Measurements from ENCODE around the gene TPSB2.
"Not testable (repeated sequence)": the region's sequence is repeated elsewhere in the genome, so short reads cannot be mapped to it uniquely, and the experiment has no call there.

The TPSB2 gene

GRCh38 chr16:1261131-1261892 is 31.3 kb upstream of the TPSB2 start:
- DNase-seq (ENCODE audit: low read depth): no peak

- no peak for DNase-seq (ENCODE audit: low read depth)
Measured at GRCh38 chr16:1260101-1260680, 30.2 kb upstream of the TPSB2 start.

- no peak for DNase-seq (ENCODE audit: low read depth)
Measured at GRCh38 chr16:1259760-1260068, 29.7 kb upstream of the TPSB2 start.

GRCh38 chr16:1258906-1259759 is 29.1 kb upstream of the TPSB2 start:
- no peak for DNase-seq (ENCODE audit: low read depth)

DNA sequence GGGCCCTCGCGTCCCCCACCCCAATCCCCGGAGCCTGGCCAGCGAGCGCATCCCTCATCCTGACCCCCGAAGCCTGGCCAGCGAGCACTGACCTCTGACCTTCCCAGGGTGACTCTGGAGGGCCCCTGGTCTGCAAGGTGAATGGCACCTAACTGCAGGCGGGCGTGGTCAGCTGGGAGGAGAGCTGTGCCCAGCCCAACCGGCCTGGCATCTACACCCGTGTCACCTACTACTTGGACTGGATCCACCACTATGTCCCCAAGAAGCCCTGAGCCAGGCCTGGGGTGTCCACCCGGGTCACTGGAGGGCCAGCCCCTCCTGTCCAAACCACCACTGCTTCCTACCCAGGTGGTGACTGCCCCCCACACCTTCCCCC is 28.2 kb upstream of the TPSB2 start:
- no peak for DNase-seq (ENCODE audit: low read depth)

DNA sequence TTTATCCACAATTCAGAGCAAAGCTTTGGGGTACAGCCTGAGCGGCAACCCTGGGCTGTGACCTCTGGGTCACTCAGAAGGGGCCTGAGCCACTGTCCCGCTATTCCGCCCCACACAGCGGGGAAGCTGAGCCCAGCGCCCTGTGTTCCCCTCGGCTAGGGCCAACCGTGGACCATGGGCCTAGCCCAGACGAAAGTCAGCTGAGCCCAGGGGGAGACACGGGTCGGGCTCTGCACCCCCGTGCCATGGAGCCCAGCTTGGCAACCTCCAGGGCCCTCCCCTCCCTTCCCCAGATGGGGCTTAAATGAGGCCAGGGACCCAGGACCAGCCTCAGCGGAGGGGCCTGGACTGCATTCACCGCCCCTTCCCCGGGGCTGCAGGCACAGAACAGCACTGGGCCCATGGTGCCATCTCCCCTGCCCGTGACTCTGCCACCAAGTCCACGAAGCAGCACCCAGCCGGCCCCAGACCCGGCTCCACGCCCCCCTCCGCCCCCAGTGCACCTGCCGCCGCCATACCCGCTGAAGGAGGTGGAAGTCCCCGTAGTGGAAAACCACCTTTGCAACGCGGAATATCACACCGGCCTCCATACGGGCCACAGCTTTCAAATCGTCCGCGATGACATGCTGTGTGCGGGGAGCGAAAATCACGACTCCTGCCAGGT is 27.7 kb upstream of the TPSB2 start:
- DNase-seq (ENCODE audit: low read depth): no peak

DNA sequence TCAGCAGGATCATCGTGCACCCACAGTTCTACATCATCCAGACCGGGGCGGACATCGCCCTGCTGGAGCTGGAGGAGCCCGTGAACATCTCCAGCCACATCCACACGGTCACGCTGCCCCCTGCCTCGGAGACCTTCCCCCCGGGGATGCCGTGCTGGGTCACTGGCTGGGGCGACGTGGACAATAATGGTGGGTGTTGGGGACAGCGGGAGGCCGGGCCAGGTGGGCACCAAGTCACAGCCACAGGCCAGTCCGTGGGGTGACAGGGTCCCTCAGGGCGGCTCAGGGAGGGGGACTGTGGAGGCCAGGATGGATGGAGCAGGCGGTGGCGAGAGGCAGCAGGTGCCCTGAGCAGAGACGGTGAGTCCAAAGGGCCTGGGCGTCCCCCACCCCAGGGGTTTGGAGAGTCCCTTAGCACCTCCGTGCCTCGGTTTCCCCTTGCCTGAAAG is 26.9 kb upstream of the TPSB2 start:
- no peak for DNase-seq (ENCODE audit: low read depth)

DNA sequence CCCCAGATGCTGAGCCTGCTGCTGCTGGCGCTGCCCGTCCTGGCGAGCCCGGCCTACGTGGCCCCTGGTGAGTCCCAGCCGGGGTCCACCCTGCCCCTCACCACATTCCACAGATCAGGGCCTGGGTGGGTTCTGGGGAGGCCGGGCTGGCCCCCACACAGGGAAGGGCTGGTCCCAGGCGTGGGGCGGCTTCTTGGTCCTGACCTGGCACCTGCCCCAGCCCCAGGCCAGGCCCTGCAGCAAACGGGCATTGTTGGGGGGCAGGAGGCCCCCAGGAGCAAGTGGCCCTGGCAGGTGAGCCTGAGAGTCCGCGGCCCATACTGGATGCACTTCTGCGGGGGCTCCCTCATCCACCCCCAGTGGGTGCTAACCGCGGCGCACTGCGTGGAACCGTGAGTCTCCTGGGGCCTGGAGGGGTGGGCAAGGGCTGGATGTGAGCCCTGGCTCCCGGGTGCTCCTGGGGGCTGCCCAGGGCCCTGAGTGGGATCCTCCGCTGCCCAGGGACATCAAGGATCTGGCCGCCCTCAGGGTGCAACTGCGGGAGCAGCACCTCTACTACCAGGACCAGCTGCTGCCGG is 26.4 kb upstream of the TPSB2 start:
- not testable (repeated sequence) for DNase-seq (ENCODE audit: low read depth)

GRCh38 chr16:1255276-1256122 is 25.5 kb upstream of the TPSB2 start, which contains the start of gene TPSD1:
Gene TPSD1, plus strand, starts transcription at chr16:1256069. Its CDS starts 212 bp downstream, at chr16:1256281.
- DNase-seq (ENCODE audit: low read depth): not testable (repeated sequence)

DNA sequence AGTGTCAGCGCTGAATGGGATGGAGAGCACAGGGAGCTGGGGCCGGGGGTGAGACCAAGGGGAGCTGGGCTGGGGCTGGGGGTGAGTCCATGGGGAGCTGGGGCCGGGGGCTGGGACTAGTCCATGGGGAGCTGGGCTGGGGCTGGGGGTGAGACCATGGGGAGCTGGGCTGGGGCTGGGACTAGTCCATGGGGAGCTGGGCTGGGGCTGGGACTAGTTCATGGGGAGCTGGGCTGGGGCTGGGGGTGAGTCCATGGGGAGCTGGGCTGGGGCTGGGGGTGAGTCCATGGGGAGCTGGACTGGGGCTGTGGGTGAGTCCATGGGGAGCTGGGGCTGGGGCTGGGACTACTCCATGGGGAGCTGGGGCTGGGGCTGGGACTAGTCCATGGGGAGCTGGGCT is 24.8 kb upstream of the TPSB2 start:
- not testable (repeated sequence) for DNase-seq (ENCODE audit: low read depth)

DNA sequence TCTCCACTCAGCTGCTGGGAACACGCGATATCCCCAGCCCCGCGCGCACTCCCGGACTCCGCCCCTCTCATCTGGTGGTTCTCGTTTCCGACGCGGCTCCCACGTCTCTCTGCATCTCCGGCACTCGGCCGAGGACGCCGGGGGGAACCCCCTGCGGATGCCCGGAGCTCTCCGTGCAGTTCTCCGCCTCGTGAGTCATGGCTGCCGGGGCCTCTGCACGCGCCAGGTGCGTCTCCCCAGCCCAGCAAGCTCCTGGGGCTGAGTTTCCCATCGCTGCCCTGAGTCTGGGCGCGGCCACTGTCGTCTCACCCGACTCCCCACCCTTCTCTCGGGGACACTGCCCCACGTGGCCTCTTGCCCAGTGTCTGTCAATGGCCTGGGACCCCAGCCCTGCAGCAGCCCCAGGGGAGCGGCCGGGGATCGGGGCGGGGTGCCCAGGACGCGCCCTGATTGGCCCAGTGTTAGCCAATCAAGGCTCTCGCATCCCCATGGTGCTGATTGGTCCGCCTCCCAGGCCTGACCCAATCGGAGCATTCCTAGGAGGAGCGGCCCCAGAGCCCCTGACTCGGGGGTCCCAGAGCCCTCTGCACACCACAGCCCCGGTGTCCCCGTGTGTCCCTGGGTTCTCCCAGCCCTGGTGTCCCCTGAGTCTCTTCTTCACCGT is 23.8 kb upstream of the TPSB2 start:
- not testable (repeated sequence) for DNase-seq (ENCODE audit: low read depth)

DNA sequence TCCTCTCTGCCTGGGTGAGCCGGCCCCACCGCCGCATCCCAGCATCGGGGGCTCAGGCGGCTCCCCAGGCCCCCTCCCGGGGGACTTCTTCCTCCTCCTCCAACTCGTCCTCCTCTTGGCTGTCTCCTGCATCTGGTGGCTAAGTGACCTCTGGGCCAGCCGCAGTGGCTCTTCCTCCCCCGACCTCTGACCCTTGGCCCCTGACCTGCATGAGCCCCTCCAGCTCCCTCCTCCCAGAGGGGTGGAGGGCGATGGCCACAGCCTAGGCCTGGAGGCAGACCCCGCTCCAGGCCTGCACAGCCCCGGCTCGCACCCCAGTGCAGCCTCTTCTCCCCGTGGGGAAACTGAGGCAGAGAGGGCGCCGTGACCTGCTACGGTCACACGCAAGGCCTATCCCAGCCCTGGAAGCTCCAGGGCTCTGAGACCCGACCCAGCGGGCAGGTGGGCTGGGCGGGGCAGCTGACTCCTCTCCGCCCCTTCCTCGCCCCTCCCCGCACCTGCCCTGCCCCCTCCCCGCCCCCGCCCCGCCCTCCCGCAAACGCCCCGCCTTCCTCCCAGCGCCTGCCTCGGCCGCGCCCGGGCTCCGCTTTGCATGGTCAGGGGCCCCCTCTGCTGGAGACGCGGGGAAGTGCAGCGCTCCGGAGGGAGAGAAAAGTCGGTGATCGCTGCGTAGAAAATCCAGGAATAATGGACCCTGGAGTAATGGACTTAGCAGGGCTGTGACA is 19.2 kb upstream of the TPSB2 start:
- not testable (repeated sequence) for DNase-seq (ENCODE audit: low read depth)

GRCh38 chr16:1247903-1248537 is 18.0 kb upstream of the TPSB2 start:
- DNase-seq (ENCODE audit: low read depth): not testable (repeated sequence)

DNA sequence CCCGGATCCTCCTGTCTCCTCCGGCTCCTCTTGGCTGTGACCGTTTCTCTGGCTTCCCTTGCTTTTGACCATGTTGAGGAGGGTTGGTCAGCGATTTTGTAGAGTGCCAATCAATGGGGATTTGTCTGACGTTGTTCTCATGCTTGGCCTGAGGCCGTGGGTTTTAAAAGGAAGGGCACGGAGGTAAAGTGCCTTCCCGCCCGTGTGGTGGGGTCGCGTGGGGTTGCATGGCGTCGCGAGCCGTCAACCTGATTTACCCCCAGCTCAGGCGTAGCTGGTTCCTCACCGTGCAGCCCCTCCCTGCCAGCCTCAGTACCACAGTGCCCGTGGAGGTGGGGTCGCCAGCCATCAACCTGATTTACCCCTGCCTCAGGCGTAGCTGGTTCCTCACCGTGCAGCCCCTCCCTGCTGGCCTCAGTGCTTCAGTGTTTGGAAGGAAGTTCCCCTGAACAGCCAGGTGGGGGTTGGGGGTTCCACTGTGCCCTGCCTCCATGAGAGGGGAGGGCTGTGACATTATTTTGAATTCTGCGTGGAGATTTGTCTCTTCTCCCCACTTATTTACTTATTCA is 15.6 kb upstream of the TPSB2 start:
- no peak for DNase-seq (ENCODE audit: low read depth)

DNA sequence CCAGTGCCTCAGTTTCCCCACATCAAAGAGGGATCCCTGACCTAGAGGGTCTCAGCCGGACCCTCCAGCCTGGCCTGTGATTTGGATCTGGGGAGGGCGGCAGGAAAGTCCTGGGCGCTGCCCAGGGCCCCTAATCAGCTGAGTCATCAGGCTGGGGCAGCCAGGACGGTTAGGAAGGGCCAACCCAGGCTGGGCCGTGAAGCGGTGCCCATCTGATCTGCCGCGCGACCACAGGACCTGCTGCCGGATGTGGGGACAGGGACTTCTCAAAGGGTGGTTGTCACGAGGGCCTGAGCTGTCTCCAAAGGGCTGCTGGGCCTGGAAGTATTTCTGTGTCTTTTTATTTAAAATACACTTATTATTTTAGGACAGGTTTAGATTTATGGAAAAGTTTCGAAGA is 14.9 kb upstream of the TPSB2 start:
- DNase-seq (ENCODE audit: low read depth): peak; percentile 79

GRCh38 chr16:1243907-1244850 is 14.2 kb upstream of the TPSB2 start:
- not testable (repeated sequence) for DNase-seq (ENCODE audit: low read depth)

- DNase-seq (ENCODE audit: low read depth): not testable (repeated sequence)
Measured at GRCh38 chr16:1243363-1243762, 13.4 kb upstream of the TPSB2 start.

- not testable (repeated sequence) for DNase-seq (ENCODE audit: low read depth)
Measured at GRCh38 chr16:1241081-1241480, 11.1 kb upstream of the TPSB2 start.
